ENCODE measurements around the gene TES.
"Not testable (repeated sequence)": the region's sequence is repeated elsewhere in the genome, so short reads cannot be mapped to it uniquely, and the experiment has no call there.

The TES gene

GRCh38 chr7:116173051-116174028 is 37.0 kb upstream of the TES start:
- DNase-seq (ENCODE audit: low read depth), result no peak
- TF ChIP-seq CTCF (IDR thresholded peaks at IDR 0.05; ENCODE audit: control insufficient read depth, insufficient read depth, low read depth, low read length, missing control alignments), result peak; percentile 42
- no peak overlapping the region for H3K4me3 ChIP-seq (ENCODE audit: control insufficient read depth, low read depth, low read length)

- not testable (repeated sequence) for DNase-seq (ENCODE audit: low read depth); H3K4me3 ChIP-seq (ENCODE audit: control insufficient read depth, low read depth, low read length)
Measured at GRCh38 chr7:116175095-116175494, 35.2 kb upstream of the TES start.

GRCh38 chr7:116176226-116176625 is 34.1 kb upstream of the TES start:
- H3K4me3 ChIP-seq (ENCODE audit: control insufficient read depth, low read depth, low read length), result no peak overlapping the region
- TF ChIP-seq CTCF (IDR thresholded peaks at IDR 0.05; ENCODE audit: control insufficient read depth, insufficient read depth, low read depth, low read length, missing control alignments), result no peak
- DNase-seq (ENCODE audit: low read depth), result no peak

GRCh38 chr7:116177009-116177408 is 33.3 kb upstream of the TES start:
- TF ChIP-seq CTCF (IDR thresholded peaks at IDR 0.05; ENCODE audit: control insufficient read depth, insufficient read depth, low read depth, low read length, missing control alignments), result no peak
- H3K4me3 ChIP-seq (ENCODE audit: control insufficient read depth, low read depth, low read length), result no peak overlapping the region
- peak; percentile 74 for DNase-seq (ENCODE audit: low read depth)

GRCh38 chr7:116180302-116180701 is 30.0 kb upstream of the TES start:
- no peak for DNase-seq (ENCODE audit: low read depth)
- H3K4me3 ChIP-seq (ENCODE audit: control insufficient read depth, low read depth, low read length), result no peak overlapping the region
- peak; percentile 76 for TF ChIP-seq CTCF (IDR thresholded peaks at IDR 0.05; ENCODE audit: control insufficient read depth, insufficient read depth, low read depth, low read length, missing control alignments)

- no peak overlapping the region for H3K4me3 ChIP-seq (ENCODE audit: control insufficient read depth, low read depth, low read length)
- DNase-seq (ENCODE audit: low read depth), result no peak
- no peak for TF ChIP-seq CTCF (IDR thresholded peaks at IDR 0.05; ENCODE audit: control insufficient read depth, insufficient read depth, low read depth, low read length, missing control alignments)
Measured at GRCh38 chr7:116182023-116182422, 28.3 kb upstream of the TES start.

- no peak for TF ChIP-seq CTCF (IDR thresholded peaks at IDR 0.05; ENCODE audit: control insufficient read depth, insufficient read depth, low read depth, low read length, missing control alignments)
- no peak for DNase-seq (ENCODE audit: low read depth)
- no peak overlapping the region for H3K4me3 ChIP-seq (ENCODE audit: control insufficient read depth, low read depth, low read length)
Measured at GRCh38 chr7:116185450-116185849, 24.9 kb upstream of the TES start.
